ENCODE measurements around the gene SYTL3.
A peak's percentile ranks its signal among the peaks of the same experiment; 100 is the strongest.

Gene SYTL3

GRCh38 chr6:158767709-158768108 is 117.9 kb downstream of the SYTL3 start:
- Histone ChIP-seq H3K4me2 (ENCODE audit: insufficient read depth, low read length, poor library complexity, severe bottlenecking) (no peak overlapping the region), H2BK15ac (ENCODE audit: low read length) (no peak overlapping the region), H2BK5ac (ENCODE audit: low read length) (no peak overlapping the region), H3K14ac (ENCODE audit: low read length) (no peak overlapping the region), H3K9ac (ENCODE audit: low read depth, low read length, poor library complexity) (no peak overlapping the region), H3K18ac (ENCODE audit: low read length) (no peak overlapping the region), H2BK120ac (ENCODE audit: low read depth, low read length) (no peak overlapping the region), H3K79me1 (ENCODE audit: low read depth, low read length) (no peaks in the 10 kb centered on the region), H3K36me3 (replicated peaks in 1 of 2; ENCODE audit: control insufficient read depth in 2 of 2, insufficient read depth in 2 of 2, low read length in 2 of 2) (peaks cover 59 to 89% of the 10 kb centered on the region in 2 donors), H2AFZ (ENCODE audit: low read length) (no peak overlapping the region), H3K4me1 (ENCODE audit: control insufficient read depth in 2 of 2, insufficient read depth in 1 of 2, low read depth in 1 of 2, low read length in 2 of 2) (peaks cover 2% of the 10 kb centered on the region in 2 donors), H3K27me3 (ENCODE audit: control insufficient read depth in 3 of 3, insufficient read depth in 3 of 3, low read depth in 1 of 3, low read length in 3 of 3) (no peaks in the 10 kb centered on the region), H3K4ac (ENCODE audit: low read length) (no peak overlapping the region), H3K23ac (ENCODE audit: low read depth, low read length, poor library complexity) (no peak overlapping the region), H4K8ac (ENCODE audit: low read depth, low read length) (no peak overlapping the region), H2BK12ac (ENCODE audit: low read length) (no peak overlapping the region), H2AK5ac (ENCODE audit: low read depth, low read length) (no peak overlapping the region), H3K4me3 (ENCODE audit: low read length in 2 of 2) (no peak overlapping the region), H3K9me3 (replicated peaks in 1 of 2; ENCODE audit: control insufficient read depth in 2 of 2, insufficient read depth in 1 of 2, low read depth in 1 of 2, low read length in 2 of 2) (no peaks in the 10 kb centered on the region), H3K27ac (replicated peaks; ENCODE audit: low read length) (no peak overlapping the region), H4K91ac (ENCODE audit: low read depth, low read length, poor library complexity) (no peak overlapping the region)
- no CpG with 5 or more reads among the region's 6 CpGs for WGBS, 2 donors (ENCODE audit: extremely low coverage in 2 of 2, insufficient read length in 2 of 2, insufficient replicate concordance in 1 of 2)
- no peak for DNase-seq (ENCODE audit: low spot score)

DNA sequence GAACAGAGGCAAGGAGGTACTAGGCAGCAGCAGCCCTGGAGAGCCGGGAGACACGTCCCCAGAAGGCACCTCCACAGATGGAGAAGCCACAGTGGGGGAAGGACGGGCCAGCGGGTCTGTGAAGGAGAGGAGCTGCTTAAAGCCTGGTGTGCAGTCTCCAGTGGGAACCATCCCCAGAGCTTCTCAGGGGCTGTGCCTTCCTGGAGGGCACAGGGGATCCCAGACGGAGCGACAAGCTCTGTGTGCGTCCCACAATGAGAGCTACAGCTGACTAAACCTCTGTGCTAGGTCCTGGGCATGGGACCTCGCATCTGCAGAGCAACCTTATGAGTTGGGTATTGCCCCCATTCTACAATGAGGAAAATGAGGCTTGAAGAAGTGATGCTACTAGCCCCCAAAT is 118.6 kb downstream of the SYTL3 start:
- peaks cover 59 to 96% of the 10 kb centered on the region in 2 donors for H3K36me3 ChIP-seq (replicated peaks in 1 of 2; ENCODE audit: control insufficient read depth in 2 of 2, insufficient read depth in 2 of 2, low read length in 2 of 2)
- H3K27me3 ChIP-seq (ENCODE audit: control insufficient read depth in 3 of 3, insufficient read depth in 3 of 3, low read depth in 1 of 3, low read length in 3 of 3): no peaks in the 10 kb centered on the region
- H3K4me1 ChIP-seq (ENCODE audit: control insufficient read depth in 2 of 2, insufficient read depth in 1 of 2, low read depth in 1 of 2, low read length in 2 of 2): peaks cover 2% of the 10 kb centered on the region in 2 donors
- H3K18ac ChIP-seq (ENCODE audit: low read length): no peak overlapping the region
- H3K4me2 ChIP-seq (ENCODE audit: insufficient read depth, low read length, poor library complexity, severe bottlenecking): no peak overlapping the region
- no peaks in the 10 kb centered on the region for H3K9me3 ChIP-seq (replicated peaks in 1 of 2; ENCODE audit: control insufficient read depth in 2 of 2, insufficient read depth in 1 of 2, low read depth in 1 of 2, low read length in 2 of 2)
- no peak overlapping the region for H2BK5ac ChIP-seq (ENCODE audit: low read length)
- no peak overlapping the region for H2BK15ac ChIP-seq (ENCODE audit: low read length)
- H3K14ac ChIP-seq (ENCODE audit: low read length): no peak overlapping the region
- no peak overlapping the region for H4K91ac ChIP-seq (ENCODE audit: low read depth, low read length, poor library complexity)
- no peak overlapping the region for H2AFZ ChIP-seq (ENCODE audit: low read length)
- peak overlapping the region; percentile 27 for H3K23ac ChIP-seq (ENCODE audit: low read depth, low read length, poor library complexity)
- no peak overlapping the region for H3K4me3 ChIP-seq (ENCODE audit: low read length in 2 of 2)
- H3K4ac ChIP-seq (ENCODE audit: low read length): no peak overlapping the region
- no peak overlapping the region for H2BK120ac ChIP-seq (ENCODE audit: low read depth, low read length)
- H3K27ac ChIP-seq (replicated peaks; ENCODE audit: low read length): no peak overlapping the region
- H2AK5ac ChIP-seq (ENCODE audit: low read depth, low read length): no peak overlapping the region
- no CpG with 5 or more reads among the region's 8 CpGs for WGBS, 2 donors (ENCODE audit: extremely low coverage in 2 of 2, insufficient read length in 2 of 2, insufficient replicate concordance in 1 of 2)
- no peak overlapping the region for H3K9ac ChIP-seq (ENCODE audit: low read depth, low read length, poor library complexity)
- H3K79me1 ChIP-seq (ENCODE audit: low read depth, low read length): no peaks in the 10 kb centered on the region
- H4K8ac ChIP-seq (ENCODE audit: low read depth, low read length): no peak overlapping the region
- no peak for DNase-seq (ENCODE audit: low spot score)
- H2BK12ac ChIP-seq (ENCODE audit: low read length): no peak overlapping the region

DNA sequence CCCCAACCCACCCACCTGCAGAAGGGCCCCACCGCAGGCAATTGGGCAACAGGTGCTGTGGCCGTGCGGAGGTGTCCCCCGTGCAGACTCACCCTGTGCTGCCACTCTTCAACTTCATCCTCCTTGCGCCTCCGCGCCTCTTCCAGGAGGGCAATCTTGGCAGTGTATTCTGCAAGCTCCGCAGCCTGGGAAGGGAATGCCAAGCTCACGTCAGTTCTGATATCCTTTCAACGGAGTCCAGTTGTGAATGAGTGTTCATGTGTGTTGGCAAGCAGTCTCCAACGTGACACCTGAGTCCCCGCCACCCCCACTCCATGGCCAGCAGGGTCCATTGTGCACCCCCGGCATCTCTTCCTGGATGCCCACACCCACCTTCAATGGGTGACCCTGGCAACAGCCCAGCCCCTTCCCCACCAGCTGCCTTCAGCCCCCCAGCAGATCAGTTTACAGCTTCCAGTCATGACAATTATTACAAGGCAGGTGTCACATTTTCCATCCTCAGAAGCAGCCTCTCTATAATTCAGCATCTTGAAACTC is 119.4 kb downstream of the SYTL3 start:
- Histone ChIP-seq H4K8ac (ENCODE audit: low read depth, low read length) (no peak overlapping the region), H3K27ac (replicated peaks; ENCODE audit: low read length) (no peak overlapping the region), H4K91ac (ENCODE audit: low read depth, low read length, poor library complexity) (no peak overlapping the region), H2AFZ (ENCODE audit: low read length) (no peak overlapping the region), H3K18ac (ENCODE audit: low read length) (no peak overlapping the region), H3K9ac (ENCODE audit: low read depth, low read length, poor library complexity) (no peak overlapping the region), H2BK120ac (ENCODE audit: low read depth, low read length) (no peak overlapping the region), H3K36me3 (replicated peaks in 1 of 2; ENCODE audit: control insufficient read depth in 2 of 2, insufficient read depth in 2 of 2, low read length in 2 of 2) (peaks cover 61 to 99% of the 10 kb centered on the region in 2 donors), H2BK5ac (ENCODE audit: low read length) (no peak overlapping the region), H3K14ac (ENCODE audit: low read length) (no peak overlapping the region), H3K79me1 (ENCODE audit: low read depth, low read length) (no peaks in the 10 kb centered on the region), H3K27me3 (ENCODE audit: control insufficient read depth in 3 of 3, insufficient read depth in 3 of 3, low read depth in 1 of 3, low read length in 3 of 3) (no peaks in the 10 kb centered on the region), H3K4me3 (ENCODE audit: low read length in 2 of 2) (no peak overlapping the region), H2BK15ac (ENCODE audit: low read length) (no peak overlapping the region), H2BK12ac (ENCODE audit: low read length) (no peak overlapping the region), H3K4me1 (ENCODE audit: control insufficient read depth in 2 of 2, insufficient read depth in 1 of 2, low read depth in 1 of 2, low read length in 2 of 2) (peaks cover 2% of the 10 kb centered on the region in 2 donors), H3K4ac (ENCODE audit: low read length) (no peak overlapping the region), H3K9me3 (replicated peaks in 1 of 2; ENCODE audit: control insufficient read depth in 2 of 2, insufficient read depth in 1 of 2, low read depth in 1 of 2, low read length in 2 of 2) (no peaks in the 10 kb centered on the region), H3K23ac (ENCODE audit: low read depth, low read length, poor library complexity) (no peak overlapping the region), H3K4me2 (ENCODE audit: insufficient read depth, low read length, poor library complexity, severe bottlenecking) (no peak overlapping the region), H2AK5ac (ENCODE audit: low read depth, low read length) (no peak overlapping the region)
- no peak for DNase-seq (ENCODE audit: low spot score)
- no CpG with 5 or more reads among the region's 13 CpGs for WGBS, 2 donors (ENCODE audit: extremely low coverage in 2 of 2, insufficient read length in 2 of 2, insufficient replicate concordance in 1 of 2)

DNA sequence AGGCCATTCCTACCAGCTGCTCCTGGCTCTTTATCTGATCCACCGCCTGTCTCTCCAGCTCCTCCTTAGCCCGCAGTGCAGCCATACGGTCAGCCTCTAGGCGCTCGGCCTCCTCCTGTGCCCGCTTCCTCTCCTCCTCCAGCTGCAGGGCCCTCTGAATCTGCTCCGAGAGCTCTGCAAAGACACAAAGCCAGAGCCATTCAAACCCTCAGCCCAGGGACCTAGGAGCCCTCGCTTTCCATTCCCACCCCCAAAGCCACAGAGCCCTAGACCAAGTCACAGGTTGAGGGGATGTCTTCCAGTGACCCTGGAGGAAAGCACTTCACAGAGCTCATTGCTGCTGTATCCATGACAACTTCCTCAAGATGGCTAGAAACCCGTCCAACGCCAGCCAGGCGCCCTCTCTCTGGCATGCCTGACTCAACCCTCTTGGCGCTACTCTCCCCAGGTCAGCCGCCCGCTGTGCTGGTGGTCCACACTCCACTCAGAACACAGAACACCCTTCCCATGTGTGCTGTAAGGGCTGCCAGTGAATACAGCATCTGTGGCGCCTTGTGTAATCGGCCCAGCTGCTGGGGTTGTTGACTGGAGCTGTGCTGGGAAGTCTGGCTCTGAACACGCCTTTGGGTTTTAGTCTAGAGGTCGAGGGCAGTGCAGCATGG is 120.0 kb downstream of the SYTL3 start:
- no peak overlapping the region for H3K4ac ChIP-seq (ENCODE audit: low read length)
- no peak overlapping the region for H3K4me2 ChIP-seq (ENCODE audit: insufficient read depth, low read length, poor library complexity, severe bottlenecking)
- H2AFZ ChIP-seq (ENCODE audit: low read length): no peak overlapping the region
- H4K8ac ChIP-seq (ENCODE audit: low read depth, low read length): no peak overlapping the region
- no peak overlapping the region for H3K9ac ChIP-seq (ENCODE audit: low read depth, low read length, poor library complexity)
- no peak for DNase-seq (ENCODE audit: low spot score)
- H2BK120ac ChIP-seq (ENCODE audit: low read depth, low read length): no peak overlapping the region
- H3K4me3 ChIP-seq (ENCODE audit: low read length in 2 of 2): no peak overlapping the region
- no CpG with 5 or more reads among the region's 18 CpGs for WGBS, 2 donors (ENCODE audit: extremely low coverage in 2 of 2, insufficient read length in 2 of 2, insufficient replicate concordance in 1 of 2)
- H2BK5ac ChIP-seq (ENCODE audit: low read length): peak overlapping the region; percentile 35
- peak overlapping the region; percentile 60 for H3K14ac ChIP-seq (ENCODE audit: low read length)
- no peaks in the 10 kb centered on the region for H3K9me3 ChIP-seq (replicated peaks in 1 of 2; ENCODE audit: control insufficient read depth in 2 of 2, insufficient read depth in 1 of 2, low read depth in 1 of 2, low read length in 2 of 2)
- peaks cover 59 to 98% of the 10 kb centered on the region in 2 donors for H3K36me3 ChIP-seq (replicated peaks in 1 of 2; ENCODE audit: control insufficient read depth in 2 of 2, insufficient read depth in 2 of 2, low read length in 2 of 2)
- H2AK5ac ChIP-seq (ENCODE audit: low read depth, low read length): no peak overlapping the region
- no peak overlapping the region for H3K27ac ChIP-seq (replicated peaks; ENCODE audit: low read length)
- H3K4me1 ChIP-seq (ENCODE audit: control insufficient read depth in 2 of 2, insufficient read depth in 1 of 2, low read depth in 1 of 2, low read length in 2 of 2): peaks cover 2% of the 10 kb centered on the region in 2 donors
- no peak overlapping the region for H2BK15ac ChIP-seq (ENCODE audit: low read length)
- no peaks in the 10 kb centered on the region for H3K79me1 ChIP-seq (ENCODE audit: low read depth, low read length)
- no peak overlapping the region for H2BK12ac ChIP-seq (ENCODE audit: low read length)
- peak overlapping the region; percentile 30 for H4K91ac ChIP-seq (ENCODE audit: low read depth, low read length, poor library complexity)
- peak overlapping the region; percentile 34 for H3K23ac ChIP-seq (ENCODE audit: low read depth, low read length, poor library complexity)
- H3K18ac ChIP-seq (ENCODE audit: low read length): no peak overlapping the region
- no peaks in the 10 kb centered on the region for H3K27me3 ChIP-seq (ENCODE audit: control insufficient read depth in 3 of 3, insufficient read depth in 3 of 3, low read depth in 1 of 3, low read length in 3 of 3)

Data from neuronal stem cell (in vitro differentiated cells).